Stimulated activated CD4-positive, alpha-beta T cell treated with anti-CD3 and anti-CD28 coated beads, Interleukin-12 subunit alpha, Interleukin-12 subunit beta, amount 100 ng/mL, for 48 hours (primary cell): ENCODE results near the gene PWP2.
"Not testable (repeated sequence)": the region's sequence is repeated elsewhere in the genome, so short reads cannot be mapped to it uniquely, and the experiment has no call there.

ENCODE experiments used
- DNase-seq, 3 donors: peaks; one replicate each; pipeline ENCODE4 v3.0.0-alpha.2; 2020; ENCODE audit warnings: low read depth in 2 of 3, low spot score in 1 of 3

PWP2 gene

DNA sequence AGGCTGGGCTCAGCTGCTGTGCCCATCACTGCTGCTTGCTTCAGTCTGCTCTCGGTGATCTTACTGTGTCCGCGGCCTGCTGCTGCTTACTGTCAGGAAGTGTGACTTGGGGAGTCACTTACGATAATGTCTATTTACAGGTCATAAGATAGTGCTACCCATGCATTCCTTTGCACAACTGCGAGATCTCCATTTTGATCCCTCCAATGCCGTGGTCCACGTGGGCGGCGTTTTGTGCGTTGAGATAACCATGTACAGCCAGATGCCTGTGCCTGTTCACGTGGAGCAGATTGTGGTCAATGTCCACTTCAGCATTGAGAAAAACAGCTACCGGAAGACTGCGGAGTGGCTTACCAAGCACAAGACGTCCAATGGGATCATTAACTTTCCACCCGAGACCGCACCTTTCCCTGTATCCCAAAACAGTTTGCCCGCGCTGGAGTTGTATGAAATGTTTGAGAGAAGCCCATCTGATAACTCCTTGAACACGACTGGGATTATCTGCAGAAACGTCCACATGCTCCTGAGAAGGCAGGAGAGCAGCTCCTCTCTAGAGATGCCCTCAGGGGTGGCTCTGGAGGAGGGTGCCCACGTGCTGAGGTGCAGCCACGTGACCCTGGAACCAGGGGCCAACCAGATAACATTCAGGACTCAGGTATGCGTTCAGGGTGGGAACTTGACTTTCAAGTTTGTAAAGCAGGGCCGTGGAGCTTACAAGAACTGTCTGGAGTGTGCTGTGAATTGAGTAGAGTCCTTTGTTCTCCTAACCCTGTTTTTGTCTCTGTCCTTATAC lies 24.4 kb upstream of the PWP2 start:
- no peak for DNase-seq

DNA sequence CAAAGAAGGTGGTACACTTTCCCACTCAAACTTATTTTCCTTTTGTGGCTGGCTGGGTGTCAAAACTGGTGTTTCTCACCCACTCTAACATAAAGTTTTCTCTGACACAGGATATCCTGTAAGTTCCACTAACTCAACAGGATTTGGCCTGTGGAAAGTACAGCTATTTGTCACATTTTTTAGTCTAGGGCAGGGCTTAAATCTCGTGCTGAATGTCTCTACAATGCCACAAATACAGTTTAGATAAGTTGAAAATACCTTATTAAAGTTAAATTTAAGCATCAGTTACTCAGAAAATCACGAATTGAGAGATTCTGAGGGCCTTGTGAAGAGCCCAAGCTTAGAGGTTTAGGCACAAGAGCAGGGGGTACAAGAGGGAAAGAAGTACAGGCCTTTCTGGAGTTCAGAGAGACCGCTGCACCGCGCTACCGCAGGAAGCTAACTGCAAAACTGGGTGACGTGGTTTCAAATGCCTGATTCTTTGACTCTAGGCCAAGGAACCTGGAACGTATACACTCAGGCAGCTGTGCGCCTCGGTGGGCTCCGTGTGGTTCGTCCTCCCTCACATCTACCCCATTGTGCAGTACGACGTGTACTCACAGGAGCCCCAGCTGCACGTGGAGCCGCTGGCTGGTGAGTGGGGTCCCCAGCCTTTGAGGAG lies 23.4 kb upstream of the PWP2 start:
- DNase-seq: peak; percentile 52 to 56 (median 52)

DNA sequence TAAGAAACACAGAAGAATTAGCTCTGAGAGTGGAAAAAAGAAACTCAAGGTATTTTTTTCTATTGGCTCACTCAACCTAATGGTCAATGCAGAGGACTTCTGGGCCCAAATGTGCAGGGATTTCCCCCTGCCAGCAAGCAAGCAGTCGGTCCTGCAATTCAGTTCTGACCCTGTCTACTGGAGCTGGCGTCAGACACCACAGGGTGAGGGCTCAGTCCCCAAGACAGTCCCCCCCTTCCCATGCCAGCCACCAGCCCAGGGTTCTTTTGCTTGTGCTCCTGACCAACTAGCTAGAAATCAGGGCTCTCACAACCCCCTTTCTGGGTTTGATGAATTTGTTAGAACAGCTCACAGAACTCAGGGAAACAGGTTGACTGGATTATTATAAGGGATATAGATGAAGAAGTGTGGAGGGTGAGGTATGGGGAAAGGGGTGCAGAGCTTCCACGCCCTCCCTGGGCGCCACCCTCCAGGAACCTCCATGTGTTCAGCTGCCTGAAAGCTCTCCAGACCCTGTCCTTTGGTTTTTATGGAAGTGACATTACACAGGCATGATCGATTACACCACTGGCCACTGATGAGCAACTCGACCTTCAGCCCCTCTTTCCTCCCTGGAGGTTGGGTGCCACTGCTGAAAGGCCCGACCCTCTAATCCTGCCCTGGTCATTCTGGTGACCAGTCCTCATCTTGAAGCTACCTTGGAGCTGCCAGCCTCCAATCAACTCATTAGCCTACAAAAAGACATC lies 22.5 kb upstream of the PWP2 start:
- DNase-seq: no peak

DNA sequence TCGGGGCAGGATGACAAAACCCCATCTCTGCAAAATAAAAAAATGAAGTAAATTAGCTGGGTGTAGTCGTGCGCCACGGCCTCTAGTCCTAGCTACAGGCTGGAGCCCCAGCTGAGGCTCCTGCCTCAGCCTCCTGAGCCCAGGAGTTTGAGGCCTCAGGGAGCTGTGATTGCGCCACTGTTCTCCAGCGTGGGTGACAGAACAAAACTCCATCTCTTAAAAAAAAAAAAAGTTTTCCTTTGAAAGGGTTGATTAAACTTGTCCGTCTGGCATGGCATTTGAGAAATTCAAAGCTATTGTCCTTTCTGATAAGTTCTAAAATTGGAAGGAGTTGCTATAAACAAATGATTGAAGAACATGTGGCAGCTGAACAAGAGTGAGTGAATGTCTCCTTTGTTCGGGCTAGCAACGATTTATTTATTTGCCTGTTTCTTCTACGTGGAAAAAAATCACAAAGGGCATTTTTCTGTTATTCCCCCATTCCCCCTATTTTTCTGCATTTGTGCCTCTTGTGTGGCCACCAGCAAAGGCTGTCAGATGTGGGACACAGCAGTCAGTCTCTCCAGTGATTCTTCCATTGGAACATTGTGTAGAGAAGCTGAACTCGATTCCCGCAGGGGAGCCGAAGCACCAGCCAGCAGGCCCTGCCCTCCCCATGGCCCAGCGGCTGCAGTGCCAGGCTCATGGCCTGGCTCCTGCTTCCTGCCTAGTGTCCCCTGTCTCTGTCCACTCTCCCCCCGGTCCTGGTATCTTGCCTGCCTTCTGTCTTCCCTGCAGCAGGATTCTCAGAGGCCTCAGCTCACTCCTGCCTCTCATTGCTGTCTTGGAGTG lies 21.5 kb upstream of the PWP2 start:
- no peak for DNase-seq

DNA sequence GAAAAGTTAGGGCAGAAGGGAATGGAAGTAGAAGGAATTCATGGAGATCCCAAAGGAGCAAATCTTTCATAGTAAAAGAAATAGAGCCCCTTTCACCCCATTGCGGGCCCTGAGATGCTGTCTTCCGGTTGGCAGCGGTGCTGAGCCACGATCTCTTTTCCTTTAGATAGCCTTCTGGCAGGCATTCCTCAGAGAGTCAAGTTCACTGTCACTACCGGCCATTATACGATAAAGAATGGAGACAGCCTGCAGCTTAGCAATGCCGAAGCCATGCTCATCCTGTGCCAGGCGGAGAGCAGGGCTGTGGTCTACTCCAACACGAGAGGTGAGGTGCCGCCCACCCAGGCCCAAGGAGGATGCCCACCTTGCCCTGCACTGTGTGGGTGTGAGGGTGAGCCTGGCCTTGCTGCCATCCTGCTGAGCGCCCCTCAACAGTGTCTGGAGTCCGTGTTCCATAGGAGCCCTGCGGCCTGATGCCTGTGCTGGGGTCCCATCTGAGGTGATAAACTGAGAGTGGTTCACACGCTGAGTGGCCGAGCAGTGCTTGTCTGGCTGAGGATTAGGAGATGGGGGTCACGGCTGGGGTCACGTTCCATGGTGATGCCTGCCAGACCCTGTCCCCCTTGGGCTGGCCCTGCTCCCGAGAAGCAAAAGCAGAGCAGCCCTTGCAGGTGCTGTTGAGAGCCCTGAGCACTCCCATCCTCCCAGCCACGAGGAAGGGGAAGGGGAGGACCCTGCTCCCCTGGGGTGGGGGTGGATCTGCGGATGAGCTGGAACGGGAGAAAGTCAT lies 20.4 kb upstream of the PWP2 start:
- DNase-seq: no peak

DNA sequence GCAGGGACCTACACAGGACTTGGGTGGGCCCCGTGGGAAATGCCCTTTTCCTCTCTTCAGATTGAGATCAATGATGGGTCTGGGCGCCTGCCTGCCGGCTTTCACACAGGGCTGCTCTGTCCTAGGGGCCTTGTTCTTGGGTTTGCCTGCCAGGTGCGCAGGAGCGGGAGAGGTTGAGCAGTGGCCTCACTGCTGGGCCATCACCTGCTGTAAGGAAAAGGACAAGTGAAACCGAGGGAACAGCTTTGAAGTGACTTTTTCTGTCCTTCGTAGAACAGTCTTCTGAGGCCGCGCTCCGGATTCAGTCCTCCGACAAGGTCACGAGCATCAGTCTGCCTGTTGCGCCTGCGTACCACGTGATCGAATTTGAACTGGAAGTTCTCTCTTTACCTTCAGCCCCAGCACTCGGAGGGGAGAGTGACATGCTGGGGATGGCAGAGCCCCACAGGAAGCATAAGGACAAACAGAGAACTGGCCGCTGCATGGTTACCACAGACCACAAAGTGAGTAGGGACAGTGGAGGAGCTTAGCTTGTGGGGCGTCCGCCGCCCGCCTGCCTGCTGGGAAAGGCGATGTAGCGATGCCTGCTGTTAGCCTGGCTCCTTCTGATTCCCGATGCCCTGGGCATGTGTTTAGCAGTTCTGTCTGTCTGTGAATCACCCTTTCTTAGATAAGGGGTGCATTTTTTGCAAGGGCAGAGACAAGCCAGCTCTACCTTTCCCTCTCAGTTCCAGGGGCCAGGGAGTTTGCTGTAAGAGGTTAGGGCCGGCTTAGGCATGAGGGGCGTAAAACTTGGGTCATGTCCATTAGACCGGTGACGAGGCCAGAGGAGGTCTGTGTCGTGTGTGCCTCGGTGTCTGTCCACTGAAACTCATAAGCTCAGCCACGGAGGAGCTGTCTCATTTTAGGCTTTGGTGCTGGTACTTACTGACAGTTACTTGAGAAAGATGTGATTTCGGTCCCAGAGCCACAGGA lies 19.5 kb upstream of the PWP2 start:
- no peak for DNase-seq

DNA sequence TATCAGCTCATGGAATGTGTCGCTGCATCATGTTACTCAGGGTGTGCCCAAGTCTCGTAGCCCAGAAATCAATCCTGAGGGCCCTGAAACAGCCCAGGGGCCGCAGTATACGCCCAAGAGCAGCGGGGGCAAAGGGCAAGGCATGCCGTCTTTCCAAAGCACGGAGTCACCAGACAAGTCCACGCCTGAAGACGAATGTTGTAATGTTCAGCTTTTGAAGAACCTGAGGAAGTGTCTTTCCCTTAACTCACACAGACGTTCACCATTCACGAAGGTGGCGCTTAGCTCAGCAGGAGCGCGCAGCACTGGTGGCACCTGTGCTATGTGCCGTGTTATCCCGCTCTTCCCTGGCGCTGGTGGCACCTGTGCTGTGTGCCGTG lies 18.8 kb upstream of the PWP2 start:
- no peak for DNase-seq

DNA sequence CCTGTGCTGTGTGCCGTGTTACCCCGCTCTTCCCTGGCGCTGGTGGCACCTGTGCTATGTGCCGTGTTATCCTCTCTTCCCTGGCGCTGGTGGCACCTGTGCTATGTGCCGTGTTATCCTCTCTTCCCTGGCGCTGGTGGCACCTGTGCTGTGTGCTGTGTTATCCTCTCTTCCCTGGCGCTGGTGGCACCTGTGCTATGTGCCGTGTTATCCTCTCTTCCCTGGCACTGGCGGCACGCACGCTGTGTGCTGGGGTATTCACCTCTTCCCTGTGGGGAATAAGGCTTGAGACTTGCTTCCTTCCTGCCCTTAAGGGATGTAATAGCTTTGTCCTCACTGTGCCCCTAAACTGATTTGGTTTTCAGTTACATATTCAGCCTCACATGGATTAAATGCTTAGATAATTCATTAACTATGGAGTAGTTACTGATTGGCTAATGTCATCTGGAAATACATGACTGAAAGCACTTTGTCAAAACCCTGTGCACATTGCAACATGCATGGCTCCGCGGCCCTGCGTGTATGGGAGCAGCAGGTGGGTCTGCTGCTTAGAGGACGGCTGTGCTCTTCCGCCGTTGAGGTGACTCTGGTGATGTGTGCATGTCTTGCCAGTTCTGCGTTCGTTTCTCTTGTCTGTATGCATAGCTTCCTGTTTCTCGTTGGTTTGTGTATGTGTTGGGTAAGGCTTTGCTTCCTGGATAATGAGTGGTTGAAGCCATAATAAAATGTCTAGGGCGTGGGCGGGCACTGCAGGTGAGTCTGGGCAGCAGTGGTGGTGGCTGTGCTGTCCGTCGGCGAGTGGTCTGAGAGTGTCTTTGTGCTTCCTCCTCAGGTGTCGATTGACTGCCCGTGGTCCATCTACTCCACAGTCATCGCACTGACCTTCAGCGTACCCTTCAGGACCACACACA lies 17.9 kb upstream of the PWP2 start:
- no peak for DNase-seq

DNA sequence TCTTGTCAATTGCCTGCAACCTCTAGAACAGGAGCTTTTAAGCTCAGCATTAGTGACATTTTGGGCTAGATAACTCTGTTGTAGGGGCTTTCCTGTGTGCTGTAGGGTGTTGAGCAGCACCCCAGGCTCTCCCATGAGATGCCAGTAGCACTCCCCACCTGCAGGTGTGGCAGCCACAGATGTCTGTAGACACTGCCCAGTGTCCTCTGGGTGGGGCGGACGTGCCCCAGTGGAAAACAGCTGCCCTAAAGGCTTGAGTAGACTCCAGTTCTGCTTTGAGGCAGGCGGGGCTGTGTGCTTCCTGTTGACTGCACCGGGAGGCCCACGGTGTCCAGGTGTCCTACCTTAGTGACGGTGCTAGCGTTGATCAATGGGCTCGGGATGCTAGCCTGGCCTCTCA lies 16.9 kb upstream of the PWP2 start:
- no peak for DNase-seq

DNA sequence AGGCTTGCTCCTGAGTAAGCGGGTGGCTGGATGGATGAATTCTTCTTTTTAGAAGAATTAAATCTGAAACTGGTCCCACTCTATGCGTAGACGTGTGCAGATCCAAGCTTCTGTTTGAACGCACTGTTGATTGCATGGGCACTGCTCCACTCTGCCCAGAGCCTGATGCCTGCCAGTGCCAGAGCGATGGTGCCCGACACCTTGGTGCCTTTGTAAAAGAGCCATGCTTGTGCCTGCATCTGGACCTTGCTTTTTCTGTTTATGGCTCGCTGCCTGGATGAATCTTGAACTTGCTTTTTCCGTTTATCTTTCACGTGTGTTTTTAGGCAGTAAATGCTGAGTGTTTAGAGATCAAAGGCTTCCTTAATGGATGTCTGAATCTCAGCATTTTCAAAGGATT lies 15.0 kb upstream of the PWP2 start:
- no peak for DNase-seq

DNA sequence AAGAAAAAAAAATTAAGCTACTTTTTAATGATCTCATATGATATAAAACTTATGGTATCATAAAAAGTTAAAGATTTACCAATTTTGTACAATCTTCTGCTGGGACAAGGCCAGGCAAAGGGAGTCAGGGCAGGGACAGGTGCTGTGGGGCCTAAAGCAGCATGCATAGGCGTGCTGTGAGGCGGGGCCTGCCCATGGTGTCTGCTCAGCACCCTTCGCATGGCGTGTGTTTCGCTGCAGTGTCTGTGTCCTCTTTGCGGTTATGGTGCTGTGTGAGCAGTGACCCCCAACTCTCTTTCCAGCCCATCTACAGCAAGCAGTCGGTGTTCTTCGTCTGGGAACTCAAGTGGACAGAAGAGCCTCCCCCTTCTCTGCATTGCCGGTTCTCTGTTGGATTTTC lies 13.4 kb upstream of the PWP2 start:
- DNase-seq: no peak

DNA sequence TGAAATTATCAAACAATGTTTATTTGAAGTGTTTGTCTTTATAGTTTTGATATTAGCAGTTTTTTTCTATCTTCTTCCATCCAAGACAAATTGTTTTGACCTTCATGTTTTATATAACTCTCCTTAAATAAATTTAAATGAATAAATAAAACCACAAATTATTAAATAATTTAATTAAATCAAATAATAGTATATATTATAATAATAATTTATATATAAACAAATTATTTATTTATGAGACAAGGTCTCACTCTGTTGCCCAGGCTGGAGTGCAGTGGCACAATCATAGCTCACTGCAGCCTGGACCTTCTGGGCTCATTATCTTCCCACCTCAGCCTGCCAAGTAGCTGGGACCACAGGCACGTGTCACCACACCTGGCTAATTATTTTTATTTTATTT lies 12.4 kb upstream of the PWP2 start:
- no peak for DNase-seq

DNA sequence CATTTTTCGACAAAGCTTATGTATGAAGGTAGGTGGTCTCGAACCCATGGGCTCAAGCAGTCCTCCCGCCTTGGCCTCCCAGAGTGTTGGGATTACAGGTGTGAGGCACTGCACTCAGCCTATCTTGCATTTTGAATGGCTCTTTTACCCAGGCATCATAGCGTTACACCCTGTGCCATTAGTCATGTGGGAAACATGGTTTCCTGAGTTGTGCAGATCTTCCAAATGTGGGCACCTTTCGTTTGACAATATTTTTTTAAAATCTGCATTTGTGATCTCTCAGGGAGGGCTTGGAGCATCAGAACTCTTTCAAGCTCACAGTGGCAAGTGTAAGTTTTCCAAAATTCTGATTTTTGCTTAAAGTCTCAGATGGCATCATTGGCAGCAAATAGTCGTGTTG lies 8.7 kb upstream of the PWP2 start:
- not testable (repeated sequence) for DNase-seq

DNA sequence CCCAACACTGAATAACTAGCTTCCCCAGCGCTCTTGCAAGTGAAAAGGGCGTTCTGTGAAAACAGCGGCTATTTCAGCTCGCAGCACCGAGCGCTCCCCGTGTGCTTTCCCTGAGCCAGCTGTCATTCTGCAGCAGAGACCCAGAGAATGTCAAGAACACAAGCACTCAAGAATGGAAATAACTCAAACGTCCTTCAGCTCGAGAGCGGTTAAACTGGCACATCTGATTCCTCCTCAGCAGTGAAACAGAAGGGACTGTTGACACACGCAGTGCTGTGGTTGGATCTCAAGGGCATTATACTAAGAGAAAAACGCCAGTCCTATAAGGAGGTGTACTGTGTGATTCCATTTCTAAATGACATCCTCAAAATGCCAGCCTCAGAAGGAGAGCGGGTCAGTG lies 8.2 kb upstream of the PWP2 start:
- not testable (repeated sequence) for DNase-seq

DNA sequence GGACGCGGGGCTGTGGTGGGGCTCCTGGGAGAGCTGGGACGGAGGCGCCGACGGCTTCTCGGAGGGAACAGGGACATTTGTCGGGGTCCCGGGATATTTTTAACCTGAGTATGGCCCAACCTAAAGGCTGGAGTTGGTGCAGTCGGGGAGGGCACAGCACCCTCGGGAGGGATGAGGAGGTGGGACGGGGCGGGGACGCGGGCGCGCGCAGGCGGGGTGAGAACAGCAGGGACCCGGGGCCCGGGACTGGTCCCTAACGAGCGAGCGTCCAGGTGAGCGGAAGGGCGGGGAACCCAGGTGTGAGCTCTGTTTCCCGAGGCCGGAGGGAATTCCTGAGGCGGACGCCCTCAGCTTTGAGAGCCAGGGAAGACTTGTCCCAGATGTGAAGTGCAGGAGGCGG lies 390 bp downstream of the PWP2 start:
- DNase-seq: not testable (repeated sequence)

DNA sequence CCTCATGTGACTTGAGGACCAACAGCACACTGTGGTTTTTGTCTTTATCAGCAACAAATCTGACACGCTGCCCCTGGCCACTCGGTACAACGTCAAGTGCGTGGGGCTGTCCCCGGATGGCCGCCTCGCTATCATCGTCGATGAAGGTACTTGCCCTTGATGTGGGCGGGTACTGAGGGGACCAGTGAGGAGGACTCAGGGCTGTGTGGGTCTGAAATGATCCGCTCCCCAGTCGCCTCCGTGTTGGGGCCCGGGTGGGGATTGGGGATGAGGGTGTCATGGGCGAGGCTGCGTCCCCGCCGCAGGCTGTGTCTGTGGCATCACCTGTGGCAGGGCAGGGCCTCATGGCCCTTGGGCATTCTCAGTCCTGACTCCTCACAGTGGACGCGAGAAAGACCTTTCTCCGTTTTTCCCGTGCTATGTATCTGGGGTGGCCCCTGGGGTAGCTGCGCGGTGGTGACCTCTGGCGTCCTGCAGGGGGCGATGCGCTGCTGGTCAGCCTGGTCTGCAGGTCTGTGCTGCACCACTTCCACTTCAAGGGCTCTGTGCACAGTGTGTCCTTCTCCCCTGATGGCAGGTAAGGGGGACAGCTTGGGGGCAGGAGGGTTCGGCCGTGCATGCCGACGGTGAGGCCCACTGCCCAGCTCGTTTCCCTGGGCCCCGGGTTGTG lies 6.6 kb downstream of the PWP2 start:
- DNase-seq: peak in 1 of 3 donors; percentile 10

DNA sequence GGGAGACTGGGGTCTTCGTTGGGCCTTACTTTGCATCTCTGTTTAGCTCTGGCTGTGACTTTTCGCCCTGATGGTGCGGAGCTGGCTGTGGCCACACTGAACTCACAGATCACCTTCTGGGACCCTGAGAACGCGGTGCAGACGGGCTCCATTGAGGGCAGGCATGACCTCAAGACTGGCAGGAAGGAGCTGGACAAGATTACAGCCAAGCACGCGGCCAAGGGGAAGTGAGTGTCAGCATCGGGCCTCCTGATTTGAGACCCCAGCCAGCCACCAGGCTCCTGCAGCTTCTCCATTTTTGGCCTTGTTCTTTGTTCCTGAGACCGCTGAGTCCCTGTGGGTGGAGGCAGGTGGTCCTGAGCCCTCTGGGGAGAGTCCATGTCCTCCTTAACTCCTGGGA lies 14.9 kb downstream of the PWP2 start:
- DNase-seq: not testable (repeated sequence)

DNA sequence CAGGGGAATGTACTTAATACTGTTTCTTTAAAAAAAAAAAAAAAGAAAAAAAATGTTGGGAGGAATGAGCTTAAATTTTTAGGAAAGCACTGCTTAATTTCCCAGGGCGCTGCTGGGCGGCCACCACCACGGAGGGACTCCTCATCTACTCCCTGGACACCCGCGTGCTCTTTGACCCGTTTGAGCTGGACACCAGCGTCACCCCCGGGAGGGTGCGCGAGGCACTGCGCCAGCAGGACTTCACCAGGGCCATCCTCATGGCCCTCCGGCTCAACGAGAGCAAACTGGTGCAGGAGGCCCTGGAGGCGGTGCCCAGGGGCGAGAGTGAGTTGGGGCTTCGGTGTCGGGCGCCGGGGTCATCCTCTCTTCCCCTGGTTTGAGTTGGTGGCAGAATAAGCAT lies 20.6 kb downstream of the PWP2 start:
- not testable (repeated sequence) for DNase-seq
